Stimulated activated naive CD4-positive, alpha-beta T cell (primary cell): ENCODE results near the gene RIN1.
A peak's percentile ranks its signal among the peaks of the same experiment; 100 is the strongest.
"Not testable (repeated sequence)": the region's sequence is repeated elsewhere in the genome, so short reads cannot be mapped to it uniquely, and the experiment has no call there.

ENCODE experiments used
- DNase-seq, 6 experiments: peaks; one replicate each; lab custom pipeline; 2025; lab: John Stamatoyannopoulos, UW

Gene RIN1

DNA sequence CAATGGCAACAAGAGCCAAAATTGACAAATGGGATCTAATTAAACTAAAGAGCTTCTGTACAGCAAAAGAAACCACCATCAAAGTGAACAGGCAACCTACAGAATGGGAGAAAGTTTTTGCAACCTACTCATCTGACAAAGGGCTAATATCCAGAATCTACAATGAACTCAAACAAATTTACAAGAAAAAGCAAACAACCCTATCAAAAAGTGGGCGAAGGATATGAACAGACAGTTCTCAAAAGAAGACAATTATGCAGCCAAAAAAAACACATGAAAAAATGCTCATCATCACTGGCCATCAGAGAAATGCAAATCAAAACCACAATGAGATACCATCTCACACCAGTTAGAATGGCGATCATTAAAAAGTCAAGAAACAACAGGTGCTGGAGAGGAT is 15.9 kb downstream of the RIN1 start:
- DNase-seq = not testable (repeated sequence)

DNA sequence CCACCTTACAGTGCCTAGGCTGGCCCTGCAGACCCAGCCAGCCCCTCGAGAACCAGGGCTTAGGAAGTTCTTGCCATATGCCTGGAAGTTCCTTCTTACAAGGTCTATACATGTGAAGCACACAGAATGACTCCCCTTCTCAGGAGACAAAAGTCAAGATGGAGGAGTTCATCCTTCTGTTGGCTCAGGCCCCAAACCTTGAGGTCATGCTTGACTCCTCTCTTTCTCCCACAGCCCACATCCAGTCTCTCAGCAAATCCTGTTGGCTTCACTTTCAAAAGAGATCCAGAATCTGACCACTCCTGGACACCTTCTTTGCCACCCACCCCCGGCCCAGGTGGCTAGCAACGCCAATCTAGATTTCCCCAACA is 17.6 kb downstream of the RIN1 start:
- DNase-seq = no peak

DNA sequence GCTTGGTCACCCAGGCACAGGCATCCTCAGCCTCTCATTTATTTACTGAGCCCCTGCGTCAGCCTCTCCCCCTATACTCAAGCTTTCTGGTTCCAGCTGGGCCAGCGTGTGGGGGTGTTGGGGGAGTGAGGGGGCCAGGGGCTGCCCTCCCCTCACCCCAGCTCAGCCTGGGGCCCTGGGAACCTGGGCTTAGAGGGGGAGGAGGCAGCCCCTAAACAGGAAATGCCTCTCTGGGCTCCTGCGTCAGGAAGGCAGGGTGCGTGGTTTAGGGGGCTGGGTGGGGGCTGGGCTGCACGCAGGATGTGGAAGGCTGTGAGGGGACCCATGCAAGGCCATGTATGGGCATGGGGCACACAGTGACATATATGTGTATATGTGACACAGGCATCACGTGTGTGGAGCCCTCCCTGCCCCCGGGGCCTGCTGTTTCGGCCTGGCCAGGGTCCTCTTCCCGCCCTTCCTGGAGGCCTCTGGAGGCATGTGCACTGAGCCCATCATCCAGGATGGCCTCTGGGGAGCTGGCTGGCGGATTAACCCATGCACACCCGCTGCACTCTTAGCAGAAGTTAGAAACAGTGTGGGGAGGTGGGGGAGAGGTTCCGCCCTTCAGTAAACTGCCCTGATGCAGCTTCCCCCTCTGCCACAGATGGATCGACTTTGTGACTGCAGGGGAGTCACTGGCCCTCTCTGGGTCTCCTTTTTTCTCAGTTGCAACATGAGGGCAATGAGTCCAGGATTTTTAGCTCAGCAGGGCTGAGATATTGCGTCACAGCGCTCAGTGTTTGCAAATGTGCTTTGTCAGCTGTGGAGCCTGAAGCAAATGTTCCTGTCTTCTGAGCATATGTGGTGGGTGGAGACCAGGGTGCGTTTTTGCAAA is 18.3 kb downstream of the RIN1 start:
- DNase-seq = peak; percentile 63 to 89 (median 81)

DNA sequence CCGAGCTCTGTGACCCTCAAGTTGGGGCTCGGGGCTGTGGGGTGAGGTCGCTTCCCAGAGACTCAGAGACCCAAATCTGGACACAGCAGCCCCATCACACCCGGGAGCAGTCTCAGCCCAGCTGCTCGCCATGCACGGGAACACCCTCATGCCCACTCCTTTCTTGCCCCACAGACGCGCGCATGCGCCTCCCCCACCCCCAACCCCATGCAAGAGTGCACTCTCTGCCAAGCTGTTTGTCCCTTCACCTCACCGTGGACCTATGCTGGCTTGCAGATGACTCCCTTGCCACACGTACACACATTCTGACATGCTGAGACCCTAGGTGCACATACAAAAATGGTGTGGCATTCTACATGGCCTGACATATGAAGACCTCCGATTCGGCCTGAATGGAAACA is 18.9 kb downstream of the RIN1 start:
- DNase-seq = peak; percentile 31 to 87 (median 67)

DNA sequence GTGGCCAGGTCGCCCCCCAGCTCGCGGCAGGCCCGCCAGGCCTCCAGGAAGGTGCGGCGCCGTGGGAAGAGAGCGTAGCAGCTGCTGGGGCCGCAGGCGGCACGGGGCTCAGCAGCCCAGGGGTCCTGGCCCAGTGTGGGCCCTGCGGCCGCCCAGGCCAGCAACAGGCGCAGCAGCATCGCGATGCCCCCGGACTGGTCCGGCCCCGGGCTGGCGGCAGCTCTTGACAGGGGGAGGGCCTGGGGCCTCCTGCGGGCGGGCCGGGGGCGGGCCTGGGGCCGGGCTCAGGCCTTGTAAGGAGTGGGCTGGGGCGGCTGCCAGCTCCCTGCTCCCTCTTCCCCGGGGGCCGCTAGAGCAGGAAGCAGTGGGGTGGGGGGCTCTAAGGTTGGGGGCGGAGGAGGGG is 19.4 kb downstream of the RIN1 start, which contains the start of gene CD248:
TSS of gene CD248 (minus strand) at position 196 of the 403 bp plus-strand sequence. CDS start at position 179, 17 bp downstream.
- DNase-seq = peak in 2 of 6 experiments; percentile 35 to 46

DNA sequence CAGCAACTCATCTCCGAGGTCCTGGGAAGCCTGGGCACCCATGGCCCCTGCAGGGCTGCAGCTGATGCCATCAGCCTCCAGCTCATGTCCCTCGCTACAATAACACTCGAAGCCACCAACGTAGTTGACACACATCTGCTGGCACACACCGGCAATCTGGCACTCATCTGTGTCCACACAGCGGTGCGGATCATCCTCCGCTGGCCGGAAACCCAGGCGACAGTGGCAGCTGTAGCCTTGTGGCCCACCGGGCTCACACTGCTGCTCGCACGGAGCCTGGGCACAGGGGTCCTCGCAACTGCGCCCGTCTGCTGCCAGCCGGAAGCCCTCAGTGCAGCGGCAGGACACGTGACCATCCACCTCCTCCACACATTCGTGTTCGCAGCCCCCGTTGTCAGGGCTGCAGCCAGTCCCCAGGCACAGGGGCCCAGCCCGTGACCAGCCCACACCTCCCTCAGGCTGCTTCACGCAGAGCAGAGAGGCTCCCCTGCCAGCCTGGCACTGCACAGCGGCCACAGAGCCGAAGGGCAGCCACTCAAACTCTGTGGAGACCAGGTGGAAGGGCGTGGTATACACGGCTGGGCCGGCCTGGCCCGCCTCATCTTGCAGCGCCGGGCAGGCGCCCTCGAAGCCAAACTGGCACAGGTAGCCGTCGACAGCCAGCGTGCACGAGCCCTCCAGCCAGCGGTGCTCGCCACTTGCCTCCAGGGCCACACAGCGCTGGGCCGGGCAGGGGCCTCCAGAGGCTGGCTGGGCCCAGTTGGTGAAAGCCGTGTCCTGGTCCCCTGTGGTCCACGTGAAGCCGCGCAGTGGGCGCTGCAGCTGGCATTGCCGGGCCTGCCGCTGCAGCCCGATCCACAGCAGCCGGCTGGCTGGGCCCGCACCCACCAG is 20.1 kb downstream of the RIN1 start:
- DNase-seq = no peak

DNA sequence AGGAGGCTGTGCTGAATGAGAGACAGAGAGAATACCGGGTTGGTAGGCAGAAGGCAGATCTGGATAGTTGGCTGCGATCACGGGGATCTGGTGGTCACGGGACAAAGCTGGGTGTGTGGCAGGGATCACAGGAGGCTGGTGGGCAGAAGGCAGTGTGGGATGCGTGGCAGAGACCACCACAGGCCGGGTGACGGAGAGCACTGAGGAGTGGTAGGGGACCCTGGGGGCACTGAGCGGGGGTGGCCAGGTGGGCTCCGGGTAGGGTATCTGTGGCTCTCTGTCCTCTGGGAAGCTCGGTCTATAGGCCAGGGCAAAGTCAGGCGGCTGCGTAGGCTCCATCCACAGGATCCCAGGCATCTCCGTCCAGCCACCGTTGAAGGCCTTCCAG is 20.7 kb downstream of the RIN1 start:
- DNase-seq = no peak

DNA sequence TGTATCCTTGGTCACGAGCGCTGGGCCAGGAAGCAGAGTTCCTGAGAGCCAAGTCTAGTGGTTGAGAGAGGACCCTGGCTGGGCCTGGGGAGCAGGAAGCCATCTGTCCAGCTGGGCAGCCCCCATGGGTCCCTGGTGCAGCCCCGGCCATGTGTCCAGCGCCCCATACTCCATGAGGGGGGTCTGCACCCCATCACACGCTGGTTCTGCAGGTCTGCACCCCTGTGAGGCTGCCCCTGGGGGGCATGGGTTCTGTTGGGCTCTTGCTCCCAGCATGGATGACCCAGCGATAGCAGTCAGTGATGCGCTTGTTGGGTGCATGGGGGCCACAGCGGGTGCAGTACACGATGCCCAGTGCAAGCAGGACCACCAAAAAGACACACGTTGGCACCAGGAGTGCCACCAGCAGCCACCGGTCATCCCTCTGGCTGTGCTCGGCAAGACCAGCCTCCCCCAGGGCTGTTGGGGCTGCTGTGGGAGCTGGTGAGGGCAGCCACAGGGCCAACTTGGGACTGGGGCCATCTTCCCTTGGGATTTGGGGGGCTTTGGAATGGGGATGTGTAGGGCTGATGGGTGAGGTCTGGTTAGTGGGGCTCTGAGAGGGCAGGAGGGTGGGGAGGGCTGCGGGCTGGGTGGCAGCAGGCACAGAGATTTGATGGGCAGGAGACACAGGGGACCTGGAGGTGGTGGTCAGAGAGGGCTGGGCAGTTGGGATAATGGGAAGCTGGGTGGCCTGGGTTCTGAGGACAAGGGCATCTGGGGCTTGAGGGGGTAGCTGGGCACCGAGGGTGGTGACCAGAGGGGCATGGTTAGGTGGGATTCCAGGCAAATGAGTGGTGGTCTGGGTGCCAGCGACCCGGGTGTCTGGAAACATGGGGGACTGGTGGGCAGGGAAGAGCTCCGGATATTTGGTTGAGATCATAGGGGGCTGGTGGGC is 21.4 kb downstream of the RIN1 start:
- no peak for DNase-seq

DNA sequence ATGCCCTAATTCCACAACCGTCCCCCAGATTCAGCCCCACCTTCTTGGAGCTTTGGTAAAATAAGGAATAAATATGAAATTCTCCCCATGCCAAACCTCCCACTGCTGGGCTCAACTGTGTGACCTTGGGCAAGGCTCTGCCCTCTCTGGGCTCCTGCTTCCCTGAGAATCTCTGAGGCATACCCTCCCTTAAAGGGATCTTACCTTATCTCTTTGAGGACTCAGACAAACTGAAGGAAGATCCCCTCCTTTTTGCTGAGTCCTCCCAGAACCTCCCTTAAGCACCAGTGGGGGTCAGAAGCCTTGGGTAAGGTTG is 22.1 kb downstream of the RIN1 start:
- DNase-seq = no peak

DNA sequence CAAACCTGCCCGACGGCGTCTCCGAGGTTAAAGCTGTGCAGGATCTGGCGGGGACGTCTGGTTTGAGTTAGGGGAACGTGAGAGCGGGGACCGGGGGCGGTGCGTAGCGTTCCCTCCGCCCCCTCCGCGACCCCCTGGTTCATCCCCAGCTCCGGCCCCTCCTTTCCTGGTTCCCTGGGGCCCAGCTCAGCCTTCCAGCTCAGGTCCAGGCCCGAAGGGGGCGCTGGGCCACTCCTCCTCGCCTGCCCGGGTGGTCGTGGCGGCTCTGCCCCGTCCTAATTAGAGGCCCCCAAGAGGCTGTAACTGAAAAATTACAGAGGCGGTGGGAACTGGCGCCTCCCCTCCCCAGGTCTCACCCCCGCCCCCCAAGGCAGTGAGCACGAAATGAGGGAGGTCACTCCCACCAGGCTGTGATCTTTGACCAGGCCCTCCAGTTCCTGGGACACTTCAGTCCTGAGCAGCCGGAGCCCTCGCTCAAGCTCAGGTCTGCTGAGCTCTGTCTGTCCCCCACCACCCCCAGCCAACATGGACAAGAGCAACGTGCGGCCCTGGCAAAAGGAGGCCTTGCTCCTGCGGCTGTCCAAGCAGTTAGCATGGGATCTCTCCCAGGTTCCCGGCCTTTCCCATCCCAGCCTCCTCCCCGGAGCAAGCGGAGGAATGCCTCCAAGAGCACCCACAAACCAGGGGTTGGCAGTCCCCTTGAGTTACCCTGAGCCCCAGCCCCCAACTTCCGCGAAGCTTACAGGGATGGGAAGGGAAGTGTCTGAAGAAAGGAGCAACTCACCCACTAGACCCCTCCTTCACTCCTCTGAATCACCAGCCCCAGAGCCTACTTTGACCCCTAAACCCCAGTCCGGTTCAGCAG is 22.7 kb downstream of the RIN1 start:
- no peak for DNase-seq

DNA sequence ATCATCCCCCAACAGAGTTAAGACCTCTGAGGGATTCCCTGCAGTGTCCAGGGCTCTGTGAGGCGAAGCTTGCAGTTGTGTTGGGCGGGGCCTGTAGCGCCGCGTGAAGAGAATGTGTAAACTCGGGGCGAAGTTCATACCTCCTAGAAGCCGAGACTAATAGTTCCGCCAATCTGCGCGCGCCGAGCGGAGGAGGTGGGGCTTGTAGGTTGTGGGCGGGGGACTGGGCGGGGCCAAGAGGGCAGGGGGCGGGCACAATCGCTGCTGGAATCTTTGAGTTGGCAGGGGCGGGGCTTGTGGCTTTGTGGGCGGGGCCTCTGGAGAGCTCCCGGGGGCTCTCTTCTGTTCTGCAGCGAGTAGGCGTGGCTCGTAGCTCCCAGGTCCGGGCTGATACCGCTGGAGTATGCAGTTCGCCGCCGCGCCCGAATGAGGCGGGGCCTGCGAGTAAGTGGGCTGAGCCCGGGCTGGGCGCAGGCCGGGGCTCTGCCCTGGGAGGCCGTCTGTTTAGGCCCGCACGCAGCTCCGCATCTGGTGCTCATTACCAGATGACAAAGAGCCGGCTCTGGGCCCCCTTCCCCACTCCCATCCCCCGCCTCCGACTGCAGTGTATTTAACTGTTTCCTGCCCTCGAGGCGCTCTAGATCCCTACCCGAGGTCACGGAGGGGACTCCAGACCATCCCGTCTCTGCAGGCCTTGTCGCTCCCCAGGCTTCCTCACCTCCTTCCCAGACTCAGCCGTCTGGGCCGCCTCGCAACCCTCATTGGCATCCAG is 23.5 kb downstream of the RIN1 start:
- DNase-seq = peak; percentile 98 to 100 (median 100)

DNA sequence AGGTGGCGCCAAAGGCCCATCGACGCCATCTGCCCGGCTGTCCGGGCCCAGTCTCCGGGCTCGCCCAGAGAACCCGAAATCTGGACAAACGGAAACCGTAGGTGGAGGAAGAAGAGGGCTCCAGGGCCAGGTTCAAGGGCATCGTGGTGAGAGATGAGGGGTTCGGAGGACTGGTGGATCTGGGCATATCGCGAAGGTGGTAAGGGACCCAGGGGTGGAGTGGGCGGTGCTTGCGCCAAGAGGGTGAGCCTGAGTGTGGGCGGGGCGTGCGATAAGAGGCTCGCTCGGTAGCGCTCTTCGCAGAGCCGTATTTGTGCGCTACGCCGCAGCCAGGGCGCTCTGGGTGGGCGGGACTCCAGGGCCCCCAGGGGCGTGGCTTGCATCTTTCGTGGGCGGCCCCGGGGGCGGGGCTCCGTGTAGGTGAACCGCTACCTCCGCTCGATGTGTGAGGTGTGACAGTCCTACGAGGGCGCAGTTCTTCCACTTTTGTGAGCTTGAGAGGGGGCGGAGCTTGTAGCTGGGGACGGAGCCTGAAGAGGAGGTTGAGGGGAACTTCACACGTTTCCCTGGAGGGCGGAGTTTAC is 24.2 kb downstream of the RIN1 start:
- DNase-seq = peak; percentile 98 to 100 (median 99)

DNA sequence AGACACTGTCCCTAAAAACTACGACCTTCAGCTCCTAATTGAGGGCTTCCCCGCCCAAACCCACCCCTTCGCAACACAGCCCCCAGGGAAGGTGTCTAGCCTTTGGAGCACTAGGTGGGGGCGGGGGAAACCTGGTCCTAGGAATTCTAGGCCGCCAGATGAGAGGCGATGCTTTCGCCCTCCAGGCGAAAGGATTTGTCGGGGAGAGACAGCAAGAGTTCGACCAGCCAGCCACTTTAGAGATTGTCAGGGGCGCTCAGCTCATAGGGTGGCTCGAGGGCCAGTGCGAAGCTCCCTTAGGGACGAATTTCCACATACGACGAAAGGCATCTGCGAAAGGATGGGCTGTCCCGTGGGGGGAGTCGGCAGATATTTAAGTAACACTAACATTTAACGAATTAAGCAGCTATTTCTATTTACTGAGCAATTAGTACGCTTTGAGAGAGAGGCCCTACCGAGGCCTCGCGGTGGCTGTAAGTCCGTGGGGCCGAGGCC is 24.7 kb downstream of the RIN1 start:
- DNase-seq = no peak

DNA sequence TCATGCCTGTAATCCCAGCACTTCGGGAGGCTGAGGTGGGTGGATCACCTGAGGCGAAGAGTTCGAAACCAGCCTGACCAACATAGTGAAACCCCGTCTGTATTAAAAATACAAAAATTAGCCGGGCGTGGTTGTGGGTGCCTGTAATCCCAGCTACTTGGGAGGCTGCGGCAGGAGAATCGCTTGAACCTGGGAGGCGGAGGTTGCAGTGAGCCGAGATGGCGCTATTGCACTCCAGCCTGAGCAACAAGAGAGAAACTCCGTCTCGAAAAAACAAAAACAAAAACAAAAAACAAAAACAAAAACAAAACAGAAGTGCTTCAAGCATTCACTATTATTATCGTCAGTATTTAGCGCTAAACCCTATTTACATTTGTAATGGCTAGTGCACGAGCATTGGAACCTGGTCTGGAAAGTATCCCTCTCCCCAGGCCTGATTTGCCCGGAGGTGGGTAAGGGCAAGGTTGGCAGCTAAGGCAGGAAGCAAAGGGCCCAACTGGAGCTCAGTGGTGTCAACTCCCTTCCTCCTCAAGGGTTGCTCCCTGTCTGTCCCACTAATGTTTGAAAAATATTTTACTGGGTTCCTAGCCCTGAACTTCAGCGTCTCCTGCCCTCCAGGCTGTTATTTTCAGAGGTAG is 25.3 kb downstream of the RIN1 start:
- not testable (repeated sequence) for DNase-seq

DNA sequence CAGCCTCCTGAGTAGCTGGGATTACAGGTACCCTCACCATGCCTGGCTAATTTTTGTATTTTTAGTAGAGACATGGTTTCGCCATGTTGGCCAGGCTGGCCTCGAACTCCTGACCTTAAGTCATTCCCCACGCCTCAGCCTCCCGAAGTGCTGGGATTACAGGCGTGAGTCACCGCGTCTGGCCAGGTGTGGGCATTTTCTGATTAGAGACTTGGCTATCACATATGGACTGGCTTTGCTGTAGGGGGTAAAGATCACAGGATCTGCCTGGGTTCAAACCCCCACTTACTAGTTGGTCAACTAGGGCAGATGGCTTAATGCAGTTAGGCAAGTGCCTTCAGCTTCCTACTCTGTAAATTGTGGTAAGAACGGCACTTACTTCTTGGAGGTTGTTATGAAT is 25.9 kb downstream of the RIN1 start:
- no peak for DNase-seq

DNA sequence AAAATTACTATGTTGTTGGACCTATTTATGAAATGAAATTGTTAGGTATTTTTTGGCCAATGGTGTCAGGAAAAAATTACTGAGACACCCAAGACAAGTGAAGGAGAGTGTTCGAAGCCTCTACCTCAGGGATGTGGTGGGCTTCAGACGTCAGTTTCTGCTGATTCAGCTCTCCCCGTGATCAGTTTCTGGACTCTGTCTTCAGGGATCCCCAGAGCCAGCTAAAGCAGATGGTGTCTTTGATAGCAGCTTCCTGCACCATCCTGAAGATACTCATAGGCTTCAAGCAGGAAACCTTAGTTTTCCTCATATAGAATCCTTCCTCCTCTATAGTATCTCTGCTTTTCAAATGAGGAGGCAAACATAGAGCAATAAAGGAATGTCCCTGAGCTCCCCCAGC is 26.8 kb downstream of the RIN1 start:
- no peak for DNase-seq

DNA sequence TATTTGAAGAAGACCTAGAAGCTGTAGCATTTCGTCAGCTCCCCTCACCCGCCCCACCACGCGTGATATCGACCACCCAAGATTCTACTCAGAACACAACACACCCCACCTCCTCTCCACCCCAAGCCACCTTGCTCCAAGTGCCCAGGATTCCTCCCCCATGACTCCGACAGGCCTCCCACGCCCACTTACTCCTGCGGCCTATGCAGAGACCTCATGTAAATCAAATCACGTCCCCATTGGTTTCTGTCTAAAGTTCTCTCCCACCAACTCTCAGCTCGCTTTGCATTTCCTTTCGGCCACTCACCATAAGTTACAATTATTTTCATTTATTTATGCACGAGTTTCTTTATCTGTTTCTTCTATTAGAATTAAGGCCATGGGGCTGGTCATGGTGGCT is 33.6 kb downstream of the RIN1 start:
- DNase-seq = no peak

DNA sequence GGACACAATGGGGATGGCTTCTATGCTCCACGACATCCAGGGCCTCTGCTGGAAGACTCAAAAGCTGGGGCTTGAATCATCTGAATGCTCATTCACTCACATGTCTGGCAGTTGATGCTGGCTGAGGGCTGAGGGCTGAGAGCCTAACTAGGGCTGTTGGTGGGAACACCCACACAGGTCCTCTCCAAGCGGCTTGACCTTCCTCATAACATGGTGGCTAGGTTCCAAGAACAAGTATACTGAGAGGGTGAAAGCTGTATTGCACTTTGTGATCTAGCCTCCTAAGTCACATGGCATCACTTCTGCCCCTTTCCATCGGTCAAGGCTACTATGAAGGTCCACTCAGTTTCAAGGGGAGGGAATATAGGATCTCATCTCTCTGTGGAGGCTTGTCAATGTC is 37.0 kb downstream of the RIN1 start:
- no peak for DNase-seq

DNA sequence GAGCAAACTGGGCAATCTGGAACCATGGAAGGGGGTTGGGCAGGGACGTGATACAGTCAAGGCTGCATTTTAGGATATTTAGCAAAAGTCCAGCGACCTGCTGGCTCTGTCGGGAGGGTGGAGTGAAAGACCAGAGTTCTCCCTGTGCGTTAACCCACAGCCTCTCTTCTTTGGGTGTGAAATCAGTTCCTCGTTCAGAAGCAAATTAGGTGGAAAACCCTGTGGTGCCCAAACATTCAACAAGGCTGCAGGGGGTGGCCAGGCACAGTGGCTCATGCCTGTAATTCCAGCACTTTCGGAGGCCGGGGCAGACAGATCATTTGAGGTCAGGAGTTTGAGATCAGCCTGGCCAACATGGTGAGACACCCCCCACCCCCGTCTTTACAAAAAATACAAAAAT is 38.6 kb downstream of the RIN1 start:
- DNase-seq = no peak
